CD4-positive, alpha-beta T cell (primary cell): ENCODE results near the gene MYO15B. TPM values are rescaled to one million over a fixed set of nuclear protein-coding genes. Genes with fewer than 3 reads are reported as not detected.

Experiments used
- ATAC-seq: fragments of 200-7000 bp; cut with Tn5 transposase; one replicate; pipeline ENCODE4 v1.10.0; 2022; ENCODE audit warnings: mild to moderate bottlenecking; ENCODE audit not compliant: poor library complexity
- CTCF ChIA-PET: fragments of 350-600 bp; sonication (Branson Sonifier 250); formaldehyde crosslinking; loops from one replicate; lab custom pipeline; 2021; ENCODE audit warnings: antibody characterized with exemption, inconsistent platforms; lab: Charles Lee
- POLR2A ChIA-PET: fragments of 350-600 bp; sonication (Branson Sonifier 250); formaldehyde crosslinking; loops from one replicate; lab custom pipeline; 2021; ENCODE audit warnings: antibody characterized with exemption, inconsistent platforms; lab: Charles Lee
- DNase-seq, 14 experiments: peaks; one replicate each; pipeline ENCODE4 v3.0.0-alpha.2; 2013 to 2020; ENCODE audit warnings: mixed read lengths in 2 of 14
- H3K27ac ChIP-seq, 2 donors: one replicate each; pipeline versions ENCODE4 v1.5.1 to v1.7.0; 2013; ENCODE audit warnings: low read length in 2 of 2, low read depth in 1 of 2, mild to moderate bottlenecking in 1 of 2
- H3K27me3 ChIP-seq, 2 experiments: 1 replicate in 1 of 2; 2 replicates in 1 of 2; pipeline versions ENCODE4 v1.6.1 to v1.7.0; 2013; ENCODE audit warnings: low read length in 2 of 2, control low read depth in 1 of 2, mild to moderate bottlenecking in 1 of 2, moderate library complexity in 1 of 2; ENCODE audit not compliant: insufficient read depth in 2 of 2, control insufficient read depth in 1 of 2
- H3K36me3 ChIP-seq: one replicate; pipeline ENCODE4 v1.6.1; 2013; ENCODE audit warnings: low read length, control low read depth; ENCODE audit not compliant: insufficient read depth
- H3K4me1 ChIP-seq: one replicate; pipeline ENCODE4 v1.6.1; 2013; ENCODE audit warnings: low read length, control low read depth; ENCODE audit not compliant: insufficient read depth
- H3K4me3 ChIP-seq: one replicate; pipeline ENCODE4 v1.5.1; 2013; ENCODE audit warnings: mild to moderate bottlenecking, low read length, moderate library complexity
- H3K9me3 ChIP-seq, 2 experiments: 1 replicate in 1 of 2; 2 replicates in 1 of 2; pipeline versions ENCODE4 v1.6.1 to v1.7.0; 2013; ENCODE audit warnings: low read length in 2 of 2, mild to moderate bottlenecking in 2 of 2, control low read depth in 1 of 2, moderate library complexity in 1 of 2; ENCODE audit not compliant: control insufficient read depth in 1 of 2, insufficient read depth in 1 of 2
- H3K27ac Mint-ChIP-seq: one replicate; pipeline ENCODE4 v1.8.0; 2020; ENCODE audit warnings: mixed read lengths
- H3K27me3 Mint-ChIP-seq: one replicate; pipeline ENCODE4 v1.8.0; 2021; ENCODE audit warnings: mixed read lengths
- H3K36me3 Mint-ChIP-seq: one replicate; pipeline ENCODE4 v1.8.0; 2021; ENCODE audit warnings: low read depth, mixed read lengths
- H3K4me1 Mint-ChIP-seq: one replicate; pipeline ENCODE4 v1.8.0; 2021; ENCODE audit warnings: low read depth, mixed read lengths
- H3K4me3 Mint-ChIP-seq: one replicate; pipeline ENCODE4 v1.8.0; 2020; ENCODE audit warnings: mild to moderate bottlenecking, mixed read lengths
- H3K9me3 Mint-ChIP-seq: one replicate; pipeline ENCODE4 v1.8.0; 2020; ENCODE audit warnings: mixed read lengths
- CTCF ChIP-seq: fragments of 200-600 bp; IDR thresholded peaks from one replicate; pipeline ENCODE4 v1.8.0; 2022; ENCODE audit warnings: antibody characterized with exemption, mild to moderate bottlenecking
- intact Hi-C, 2 experiments: fragments of 100-400 bp; cut with DNase I in 1 of 2; cut with micrococcal nuclease in 1 of 2; formaldehyde crosslinking; loops; one replicate each; pipeline versions ENCODE4 v1.15.1 to v1.9.0; 2023 to 2025; cut with DNase I, micrococcal nuclease
- total RNA-seq, 174 experiments: library from RNA in 2 of 174; stranded (reverse) in 2 of 174; gene quantifications; one replicate each; pipeline ENCODE4 v1.2.3 and lab custom pipeline; 2021 to 2026

Gene MYO15B
- total RNA-seq, 2 experiments from 2014 or later: 202 to 209 TPM

GRCh38 chr17:75645889-75646637, 58.5 kb downstream of the MYO15B start:
- H3K4me3 ChIP-seq: no peak overlapping the region
- intact Hi-C loops: no loop called here
- CTCF ChIA-PET: interaction anchor here (1.0 to 1.9 kb wide), 2 partner anchors 13 to 104 kb away, joined by 3 to 8 read pairs; partner anchors contain the start of gene SMIM5
- ATAC-seq: peak; percentile 34
- H3K27me3 ChIP-seq: no peaks in the 10 kb centered on the region
- no peak for TF ChIP-seq CTCF
- DNase-seq: peak in 3 of 14 experiments; percentile 28 to 46 (median 38)
- Mint-ChIP-seq H3K4me3 (no peak overlapping the region), H3K9me3 (no peaks in the 10 kb centered on the region), H3K27ac (no peak overlapping the region), H3K4me1 (no peaks in the 10 kb centered on the region), H3K27me3 (no peaks in the 10 kb centered on the region), H3K36me3 (peaks cover 32% of the 10 kb centered on the region)
- H3K36me3 ChIP-seq: peaks cover 34% of the 10 kb centered on the region
- POLR2A ChIA-PET: no interaction called here
- no peak overlapping the region for H3K27ac ChIP-seq
- no peaks in the 10 kb centered on the region for H3K9me3 ChIP-seq
- H3K4me1 ChIP-seq: peaks cover 8% of the 10 kb centered on the region

GRCh38 chr17:75646638-75646992, 59.0 kb downstream of the MYO15B start:
- Histone ChIP-seq H3K27ac (no peak overlapping the region), H3K4me1 (peaks cover 8% of the 10 kb centered on the region), H3K36me3 (peaks cover 39% of the 10 kb centered on the region), H3K27me3 (no peaks in the 10 kb centered on the region), H3K9me3 (no peaks in the 10 kb centered on the region), H3K4me3 (no peak overlapping the region)
- H3K4me3 Mint-ChIP-seq: no peak overlapping the region
- DNase-seq (no peak), ATAC-seq (no peak)
- ChIA-PET CTCF (no interaction called here), POLR2A (no interaction called here)
- no peaks in the 10 kb centered on the region for H3K27me3 Mint-ChIP-seq
- no peak for TF ChIP-seq CTCF
- no peak overlapping the region for H3K27ac Mint-ChIP-seq
- H3K4me1 Mint-ChIP-seq: no peaks in the 10 kb centered on the region
- intact Hi-C loops: no loop called here
- H3K36me3 Mint-ChIP-seq: peaks cover 37% of the 10 kb centered on the region
- H3K9me3 Mint-ChIP-seq: no peaks in the 10 kb centered on the region

- Histone ChIP-seq H3K4me1 (peaks cover 8% of the 10 kb centered on the region), H3K9me3 (no peaks in the 10 kb centered on the region), H3K4me3 (no peak overlapping the region), H3K36me3 (peaks cover 42% of the 10 kb centered on the region), H3K27me3 (no peaks in the 10 kb centered on the region), H3K27ac (no peak overlapping the region)
- no peak for TF ChIP-seq CTCF
- H3K27me3 Mint-ChIP-seq: no peaks in the 10 kb centered on the region
- no peaks in the 10 kb centered on the region for H3K4me1 Mint-ChIP-seq
- DNase-seq (no peak), ATAC-seq (no peak)
- no peak overlapping the region for H3K4me3 Mint-ChIP-seq
- H3K9me3 Mint-ChIP-seq: no peaks in the 10 kb centered on the region
- POLR2A ChIA-PET: no interaction called here
- intact Hi-C loops: no loop called here
- H3K27ac Mint-ChIP-seq: no peak overlapping the region
- CTCF ChIA-PET: no interaction called here
- H3K36me3 Mint-ChIP-seq: peaks cover 41% of the 10 kb centered on the region
Measured at GRCh38 chr17:75647061-75647460, 59.5 kb downstream of the MYO15B start.
